ENCODE measurements around the gene LPCAT2. TPM values are rescaled to one million over a fixed set of nuclear protein-coding genes. Genes with fewer than 3 reads are reported as not detected.

The LPCAT2 gene
- total and polyA plus RNA-seq, 2 of the 8 experiments (the other 6 are each of a cell fraction or from before 2014, with no cell fraction given), result 2.2 to 10.6 TPM

DNA sequence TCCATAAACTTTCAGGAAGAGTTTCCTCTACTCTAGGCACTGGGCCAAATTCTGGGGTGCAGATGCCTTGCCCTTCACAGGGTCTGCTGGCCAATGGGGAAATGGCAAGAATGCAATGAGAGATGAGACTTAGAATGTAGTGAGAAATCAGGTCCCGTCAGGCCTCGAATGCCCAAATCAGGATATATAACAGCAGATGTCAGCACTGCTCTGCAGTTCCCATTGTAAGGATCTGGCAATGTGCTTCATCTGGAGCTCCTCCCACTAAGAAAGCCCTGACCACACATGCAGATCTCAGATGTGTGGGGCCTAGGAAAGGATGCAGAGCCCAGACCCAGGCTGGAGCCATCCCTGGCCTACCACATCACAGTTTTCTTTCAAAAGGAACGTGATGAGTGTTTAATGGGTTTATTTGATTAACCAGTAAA, 13.9 kb upstream of the LPCAT2 start:
- WGBS, 2 experiments (ENCODE audit: extremely low coverage in 1 of 2, insufficient coverage in 1 of 2, insufficient read length in 1 of 2, insufficient replicate concordance in 2 of 2, low coverage in 1 of 2, low lambda C conversion rate in 2 of 2, missing lambda C conversion rate in 1 of 2), result 88% methylated on average over 3 of the region's 3 CpGs; no CpG with 5 or more reads in 1 of the 2 experiments
- FAIRE-seq, result no peak

More for the DNA sequence above, 13.9 kb upstream of the LPCAT2 start:
- H2BK120ac ChIP-seq (replicated peaks; ENCODE audit: low read depth, low read length), result no peak overlapping the region
- no peak overlapping the region for H2BK12ac ChIP-seq (ENCODE audit: low read depth, low read length)
- no peaks in the 10 kb centered on the region for H3K79me2 ChIP-seq (ENCODE audit: control insufficient read depth in 1 of 2, insufficient read depth in 2 of 2, low read length in 2 of 2)
- H3K23ac ChIP-seq (ENCODE audit: insufficient read length), result no peak overlapping the region
- no peak for DNase-seq (ENCODE audit: low read depth in 1 of 2, low spot score in 2 of 2)
- ChIA-PET POLR2A (ENCODE audit: partially characterized antibody) (interaction anchor here (1.1 kb wide), 1 partner anchor 10 kb away, joined by 3 read pairs; no protein-coding TSS in a partner anchor), CTCF (ENCODE audit: partially characterized antibody) (interaction anchor here (1.1 to 1.4 kb wide), 3 partner anchors 30 to 207 kb away, joined by 3 to 5 read pairs (median 4); no protein-coding TSS in a partner anchor)
- H3K4me1 ChIP-seq (replicated peaks in 1 of 4; ENCODE audit: control insufficient read depth in 3 of 4, insufficient read depth in 4 of 4, low read length in 3 of 4), result peaks cover 0 to 5% (median 2%) of the 10 kb centered on the region in 4 experiments; a peak in 2 of 7 replicates
- H2BK20ac ChIP-seq (ENCODE audit: low read length), result no peak overlapping the region
- H3K56ac ChIP-seq (replicated peaks; ENCODE audit: insufficient read length, low read depth, low read length), result no peak overlapping the region
- no peak overlapping the region for H2BK15ac ChIP-seq (ENCODE audit: low read length)
- H3K36me3 ChIP-seq (ENCODE audit: control insufficient read depth in 2 of 4, insufficient read depth in 4 of 4, low read length in 3 of 4), result no peaks in the 10 kb centered on the region
- no peak overlapping the region for H3K4ac ChIP-seq (replicated peaks; ENCODE audit: insufficient read length, low read depth, low read length)
- H2BK5ac ChIP-seq (ENCODE audit: low read depth, low read length), result no peak overlapping the region
- H4K91ac ChIP-seq (replicated peaks; ENCODE audit: insufficient read length, low read length), result no peak overlapping the region
- H4K5ac ChIP-seq (ENCODE audit: insufficient read length, low read depth, low read length), result no peak overlapping the region
- H3K23me2 ChIP-seq (ENCODE audit: low read depth, low read length), result no peaks in the 10 kb centered on the region; the same call in 1 of the 2 replicates
- no peaks in the 10 kb centered on the region for H3K27me3 ChIP-seq (replicated peaks in 1 of 4; ENCODE audit: control insufficient read depth in 3 of 4, extremely low read depth in 1 of 4, insufficient read depth in 3 of 4, low read length in 3 of 4)
- no peak overlapping the region for H3K4me2 ChIP-seq (ENCODE audit: insufficient read depth in 1 of 2, low read depth in 2 of 2, low read length in 2 of 2)
- no peak overlapping the region for H3K4me3 ChIP-seq (ENCODE audit: extremely low read depth in 1 of 4, insufficient read depth in 2 of 4, low read depth in 3 of 4, low read length in 4 of 4)
- H2AK5ac ChIP-seq (ENCODE audit: low read depth, low read length), result no peak overlapping the region
- H4K8ac ChIP-seq (ENCODE audit: extremely low read depth, insufficient read depth, low read length), result no peak overlapping the region
- H2AFZ ChIP-seq (ENCODE audit: low read length), result no peak overlapping the region
- no peak overlapping the region for H3K14ac ChIP-seq (ENCODE audit: insufficient read length)
- H3K27ac ChIP-seq (ENCODE audit: low read depth, low read length), result no peak overlapping the region
- no peak overlapping the region for H3K9ac ChIP-seq (replicated peaks in 1 of 4; ENCODE audit: extremely low read depth in 1 of 4, low read depth in 3 of 4, low read length in 3 of 4)
- H3K18ac ChIP-seq (ENCODE audit: extremely low read depth, low read length), result no peak overlapping the region
- H4K20me1 ChIP-seq (replicated peaks in 1 of 2; ENCODE audit: control insufficient read depth in 1 of 2, insufficient read depth in 2 of 2, low read length in 2 of 2), result peaks cover 0 to 1% of the 10 kb centered on the region in 2 experiments
- H3K9me3 ChIP-seq (ENCODE audit: insufficient read depth in 2 of 2, low read depth in 1 of 2, low read length in 1 of 2), result no peaks in the 10 kb centered on the region
- TF ChIP-seq RAD21 (IDR thresholded peaks at IDR 0.05 in 1 of 2, conservative IDR thresholded peaks at IDR 0.05 in 1 of 2; ENCODE audit: low read depth in 2 of 2, low read length in 2 of 2) (peak; percentile 48 to 50), SIRT6 (IDR thresholded peaks at IDR 0.05; ENCODE audit: low read length) (no peak), YY1 (IDR thresholded peaks at IDR 0.05; ENCODE audit: low read depth, low read length) (no peak)
- TF ChIP-seq, protein P1, sequence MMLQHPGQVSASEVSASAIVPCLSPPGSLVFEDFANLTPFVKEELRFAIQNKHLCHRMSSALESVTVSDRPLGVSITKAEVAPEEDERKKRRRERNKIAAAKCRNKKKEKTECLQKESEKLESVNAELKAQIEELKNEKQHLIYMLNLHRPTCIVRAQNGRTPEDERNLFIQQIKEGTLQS (IDR thresholded peaks at IDR 0.05; ENCODE audit: insufficient read depth, low read depth, low read length), result no peak
- TF ChIP-seq, protein P2, sequence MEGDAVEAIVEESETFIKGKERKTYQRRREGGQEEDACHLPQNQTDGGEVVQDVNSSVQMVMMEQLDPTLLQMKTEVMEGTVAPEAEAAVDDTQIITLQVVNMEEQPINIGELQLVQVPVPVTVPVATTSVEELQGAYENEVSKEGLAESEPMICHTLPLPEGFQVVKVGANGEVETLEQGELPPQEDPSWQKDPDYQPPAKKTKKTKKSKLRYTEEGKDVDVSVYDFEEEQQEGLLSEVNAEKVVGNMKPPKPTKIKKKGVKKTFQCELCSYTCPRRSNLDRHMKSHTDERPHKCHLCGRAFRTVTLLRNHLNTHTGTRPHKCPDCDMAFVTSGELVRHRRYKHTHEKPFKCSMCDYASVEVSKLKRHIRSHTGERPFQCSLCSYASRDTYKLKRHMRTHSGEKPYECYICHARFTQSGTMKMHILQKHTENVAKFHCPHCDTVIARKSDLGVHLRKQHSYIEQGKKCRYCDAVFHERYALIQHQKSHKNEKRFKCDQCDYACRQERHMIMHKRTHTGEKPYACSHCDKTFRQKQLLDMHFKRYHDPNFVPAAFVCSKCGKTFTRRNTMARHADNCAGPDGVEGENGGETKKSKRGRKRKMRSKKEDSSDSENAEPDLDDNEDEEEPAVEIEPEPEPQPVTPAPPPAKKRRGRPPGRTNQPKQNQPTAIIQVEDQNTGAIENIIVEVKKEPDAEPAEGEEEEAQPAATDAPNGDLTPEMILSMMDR (IDR thresholded peaks at IDR 0.05; ENCODE audit: control extremely low read depth in 1 of 3, insufficient read depth in 1 of 3, low read depth in 1 of 3, low read length in 3 of 3), result peak in 1 of 3 experiments; percentile 17; a peak in 1 of 4 replicates
- H3K79me1 ChIP-seq (ENCODE audit: low read depth, low read length), result no peaks in the 10 kb centered on the region
